ENCODE results near the gene DCBLD1. TPM values are rescaled to one million over a fixed set of nuclear protein-coding genes. Genes with fewer than 3 reads are reported as not detected.

DCBLD1 gene
- total RNA-seq, 1 experiment from 2014 or later, result 69.3 TPM

GRCh38 chr6:117585647-117586046 is 103.2 kb downstream of the DCBLD1 start:
- BruUV-seq (replicated peaks), result no TSS peak
- no peaks in the 10 kb centered on the region for H3K9me3 ChIP-seq
- Mint-ChIP-seq H3K27me3 (ENCODE audit: insufficient read depth, unreplicated experiment) (no peaks in the 10 kb centered on the region), H3K27ac (ENCODE audit: unreplicated experiment) (no peak overlapping the region), H3K9me3 (ENCODE audit: unreplicated experiment) (no peaks in the 10 kb centered on the region), H3K4me1 (ENCODE audit: low read depth, unreplicated experiment) (peaks cover 6% of the 10 kb centered on the region), H3K36me3 (ENCODE audit: insufficient read depth, unreplicated experiment) (peaks cover 26% of the 10 kb centered on the region), H3K4me3 (ENCODE audit: unreplicated experiment) (no peak overlapping the region)
- no peak overlapping the region for H3K4me3 ChIP-seq (ENCODE audit: low read depth, low read length)
- H3K36me3 ChIP-seq (ENCODE audit: control insufficient read depth, insufficient read depth, low read length), result no peaks in the 10 kb centered on the region
- ChIA-PET POLR2A (no interaction called here), CTCF (no interaction called here)
- H3K4me1 ChIP-seq, result peaks cover 2% of the 10 kb centered on the region
- intact Hi-C loops (cut with micrococcal nuclease; ENCODE audit: unreplicated experiment), result no loop called here
- H3K27me3 ChIP-seq (replicated peaks; ENCODE audit: control insufficient read depth, insufficient read depth, low read length), result no peaks in the 10 kb centered on the region
- TF ChIP-seq CTCF (IDR thresholded peaks at IDR 0.05; ENCODE audit: insufficient read depth in 1 of 2, low read depth in 1 of 2, low read length in 1 of 2, severe bottlenecking in 1 of 2, unreplicated experiment in 1 of 2), result no peak
- no peak for DNase-seq

DNA sequence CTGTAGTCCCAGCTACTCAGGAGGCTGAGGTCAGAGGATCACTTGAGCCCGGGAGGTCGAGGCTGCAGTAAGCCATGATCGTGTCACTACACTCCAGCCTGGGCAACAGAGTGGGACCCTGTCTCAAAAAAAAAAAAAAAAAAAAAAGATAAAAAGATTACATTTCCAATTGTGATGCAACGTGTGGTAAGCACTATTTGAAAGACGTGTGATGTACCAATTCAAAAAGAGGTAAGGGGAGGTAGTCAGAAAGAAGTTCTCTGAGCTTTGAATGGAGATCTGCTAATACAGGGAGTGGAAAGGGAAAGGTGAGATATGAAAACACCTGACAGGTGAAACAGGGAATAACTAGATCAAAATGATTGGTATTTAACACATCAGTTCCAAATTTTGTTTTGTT is 108.0 kb downstream of the DCBLD1 start:
- BruUV-seq (replicated peaks), result no TSS peak
- Histone ChIP-seq H3K36me3 (ENCODE audit: control insufficient read depth, insufficient read depth, low read length) (no peaks in the 10 kb centered on the region), H3K9me3 (peaks cover 3% of the 10 kb centered on the region; the same call in 1 of the 2 replicates), H3K4me1 (peaks cover 24% of the 10 kb centered on the region), H3K27me3 (replicated peaks; ENCODE audit: control insufficient read depth, insufficient read depth, low read length) (no peaks in the 10 kb centered on the region), H3K4me3 (ENCODE audit: low read depth, low read length) (no peak overlapping the region)
- intact Hi-C loops (cut with micrococcal nuclease; ENCODE audit: unreplicated experiment), result loop anchor here (5.0 kb wide), 1 partner anchor 643 kb away; no protein-coding TSS in a partner anchor
- H3K4me3 Mint-ChIP-seq (ENCODE audit: unreplicated experiment), result no peak overlapping the region
- TF ChIP-seq CTCF (IDR thresholded peaks at IDR 0.05; ENCODE audit: insufficient read depth in 1 of 2, low read depth in 1 of 2, low read length in 1 of 2, severe bottlenecking in 1 of 2, unreplicated experiment in 1 of 2), result no peak
- ChIA-PET POLR2A (interaction anchor here (2.0 kb wide), 1 partner anchor 12 kb away, joined by 13 read pairs; the partner anchor contains the start of gene GOPC), CTCF (no interaction called here)
- peaks cover 30% of the 10 kb centered on the region for H3K36me3 Mint-ChIP-seq (ENCODE audit: insufficient read depth, unreplicated experiment)
- no peak for DNase-seq
- H3K9me3 Mint-ChIP-seq (ENCODE audit: unreplicated experiment), result no peaks in the 10 kb centered on the region
- H3K27me3 Mint-ChIP-seq (ENCODE audit: insufficient read depth, unreplicated experiment), result no peaks in the 10 kb centered on the region
- no peak overlapping the region for H3K27ac Mint-ChIP-seq (ENCODE audit: unreplicated experiment)
- peaks cover 14% of the 10 kb centered on the region for H3K4me1 Mint-ChIP-seq (ENCODE audit: low read depth, unreplicated experiment)

GRCh38 chr6:117591405-117591804 is 108.9 kb downstream of the DCBLD1 start:
- no peaks in the 10 kb centered on the region for H3K9me3 Mint-ChIP-seq (ENCODE audit: unreplicated experiment)
- Histone ChIP-seq H3K9me3 (peaks cover 3% of the 10 kb centered on the region; the same call in 1 of the 2 replicates), H3K4me1 (peaks cover 24% of the 10 kb centered on the region), H3K36me3 (ENCODE audit: control insufficient read depth, insufficient read depth, low read length) (no peaks in the 10 kb centered on the region), H3K4me3 (ENCODE audit: low read depth, low read length) (no peak overlapping the region), H3K27me3 (replicated peaks; ENCODE audit: control insufficient read depth, insufficient read depth, low read length) (no peaks in the 10 kb centered on the region)
- no peaks in the 10 kb centered on the region for H3K27me3 Mint-ChIP-seq (ENCODE audit: insufficient read depth, unreplicated experiment)
- intact Hi-C loops (cut with micrococcal nuclease; ENCODE audit: unreplicated experiment), result loop anchor here (1.0 to 5.0 kb wide), 2 partner anchors 11 to 644 kb away; partner anchors contain the start of gene GOPC
- no peak for TF ChIP-seq CTCF (IDR thresholded peaks at IDR 0.05; ENCODE audit: insufficient read depth in 1 of 2, low read depth in 1 of 2, low read length in 1 of 2, severe bottlenecking in 1 of 2, unreplicated experiment in 1 of 2)
- DNase-seq, result peak; percentile 34 to 65
- H3K36me3 Mint-ChIP-seq (ENCODE audit: insufficient read depth, unreplicated experiment), result peaks cover 36% of the 10 kb centered on the region
- ChIA-PET POLR2A (interaction anchor here (1.0 to 2.0 kb wide), 2 partner anchors 11 to 109 kb away, joined by 3 to 13 read pairs; partner anchors contain the start of gene GOPC), CTCF (interaction anchor here (0.5 kb wide), 1 partner anchor 326 kb away, joined by 3 read pairs; the partner anchor contains the start of gene VGLL2)
- BruUV-seq (replicated peaks), result no TSS peak
- peak overlapping the region; percentile 39 for H3K27ac Mint-ChIP-seq (ENCODE audit: unreplicated experiment)
- peak overlapping the region; percentile 15 for H3K4me3 Mint-ChIP-seq (ENCODE audit: unreplicated experiment)
- H3K4me1 Mint-ChIP-seq (ENCODE audit: low read depth, unreplicated experiment), result peaks cover 14% of the 10 kb centered on the region

Data from Caco-2 (cell line).